ENCODE results near the gene LSP1. TPM values are rescaled to one million over a fixed set of nuclear protein-coding genes. Genes with fewer than 3 reads are reported as not detected.

The LSP1 gene
- total and polyA plus RNA-seq, 2 of the 8 experiments (the other 6 are each of a cell fraction or from before 2014, with no cell fraction given), result 0.03 TPM; not detected in 1

DNA sequence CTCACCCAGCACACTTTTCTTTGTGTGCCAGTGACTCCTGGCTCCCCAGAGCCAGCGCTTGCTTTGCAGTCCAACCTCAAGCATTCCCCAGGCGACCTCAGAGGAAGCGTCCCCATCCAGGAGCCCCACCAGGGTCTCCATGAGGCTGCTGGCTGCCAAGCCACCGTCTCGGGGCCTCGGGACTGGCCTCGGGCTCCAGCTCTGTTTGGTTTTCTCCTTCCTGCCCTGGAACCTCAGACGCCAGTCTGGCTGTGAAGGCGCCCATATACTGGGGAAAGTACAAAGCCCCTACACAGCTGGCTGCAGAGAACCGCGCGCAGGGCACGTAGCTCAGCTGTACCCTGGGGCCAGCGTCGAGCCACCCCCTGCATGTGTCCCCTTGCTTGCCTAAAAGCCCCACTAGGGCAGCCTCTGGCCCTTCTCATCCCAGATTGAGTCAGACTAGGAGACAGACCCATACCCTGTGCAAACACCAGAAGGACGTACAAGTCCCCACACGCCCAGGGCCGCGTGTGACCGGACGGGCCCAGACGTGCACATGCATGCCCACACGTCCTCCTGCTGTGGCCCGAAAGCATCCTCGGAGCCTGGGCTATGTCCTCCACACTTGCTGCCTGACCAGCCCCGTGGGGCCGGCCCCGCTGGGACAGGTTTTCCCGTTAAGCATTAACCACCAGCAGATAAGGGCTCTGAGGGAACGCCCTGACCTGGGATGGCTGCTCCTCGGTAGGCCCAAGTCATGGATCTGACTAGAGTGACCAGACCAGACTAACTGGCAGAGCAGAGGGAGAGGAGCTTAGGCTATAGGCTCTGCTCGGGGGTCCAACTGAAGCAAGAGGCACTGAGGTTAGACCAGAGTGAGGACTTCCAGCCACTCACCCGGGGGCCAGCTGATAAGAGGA is 22.3 kb upstream of the LSP1 start:
- H2AFZ ChIP-seq (ENCODE audit: low read length), result no peak overlapping the region
- H3K23me2 ChIP-seq (ENCODE audit: low read depth, low read length), result no peaks in the 10 kb centered on the region
- no peaks in the 10 kb centered on the region for H3K79me2 ChIP-seq (ENCODE audit: control insufficient read depth in 1 of 2, insufficient read depth in 2 of 2, low read length in 2 of 2)
- H3K36me3 ChIP-seq (ENCODE audit: control insufficient read depth in 2 of 4, insufficient read depth in 4 of 4, low read length in 3 of 4), result no peaks in the 10 kb centered on the region
- ChIA-PET POLR2A (ENCODE audit: partially characterized antibody) (no interaction called here), CTCF (ENCODE audit: partially characterized antibody) (interaction anchor here (0.7 to 15.8 kb wide), 13 partner anchors 15 to 336 kb away, joined by 3 to 439 read pairs (median 17); no protein-coding TSS in a partner anchor)
- no peak overlapping the region for H2BK20ac ChIP-seq (ENCODE audit: low read length)
- H2BK12ac ChIP-seq (ENCODE audit: low read depth, low read length), result peak overlapping the region; percentile 50; the same call in 1 of the 2 replicates
- H3K4ac ChIP-seq (replicated peaks; ENCODE audit: insufficient read length, low read depth, low read length), result no peak overlapping the region
- H2BK15ac ChIP-seq (ENCODE audit: low read length), result peak overlapping the region; percentile 46; the same call in 1 of the 2 replicates
- TF ChIP-seq TCF12 (IDR thresholded peaks at IDR 0.05; ENCODE audit: low read depth, low read length), result no peak
- no peak overlapping the region for H3K9ac ChIP-seq (replicated peaks in 1 of 4; ENCODE audit: extremely low read depth in 1 of 4, low read depth in 3 of 4, low read length in 3 of 4)
- H3K56ac ChIP-seq (replicated peaks; ENCODE audit: insufficient read length, low read depth, low read length), result no peak overlapping the region
- peak overlapping the region; percentile 16; the same call in 1 of the 2 replicates for H2BK5ac ChIP-seq (ENCODE audit: low read depth, low read length)
- no peak overlapping the region; the same call in 1 of the 2 replicates for H3K18ac ChIP-seq (ENCODE audit: extremely low read depth, low read length)
- H3K4me3 ChIP-seq (ENCODE audit: extremely low read depth in 1 of 4, insufficient read depth in 2 of 4, low read depth in 3 of 4, low read length in 4 of 4), result no peak overlapping the region
- no peak overlapping the region for H3K27ac ChIP-seq (ENCODE audit: low read depth, low read length)
- H4K8ac ChIP-seq (ENCODE audit: extremely low read depth, insufficient read depth, low read length), result peak overlapping the region; percentile 53; the same call in 1 of the 2 replicates
- H4K5ac ChIP-seq (ENCODE audit: insufficient read length, low read depth, low read length), result no peak overlapping the region
- no peak overlapping the region for H3K14ac ChIP-seq (ENCODE audit: insufficient read length)
- H3K27me3 ChIP-seq (replicated peaks in 1 of 4; ENCODE audit: control insufficient read depth in 3 of 4, extremely low read depth in 1 of 4, insufficient read depth in 3 of 4, low read length in 3 of 4), result peaks cover 0 to 6% (median 1%) of the 10 kb centered on the region in 4 experiments; a peak in 3 of 7 replicates
- H2BK120ac ChIP-seq (replicated peaks; ENCODE audit: low read depth, low read length), result no peak overlapping the region
- H3K4me1 ChIP-seq (replicated peaks in 1 of 4; ENCODE audit: control insufficient read depth in 3 of 4, insufficient read depth in 4 of 4, low read length in 3 of 4), result peaks cover 0 to 4% (median 2%) of the 10 kb centered on the region in 4 experiments; a peak in 4 of 7 replicates
- no peaks in the 10 kb centered on the region for H3K9me3 ChIP-seq (ENCODE audit: insufficient read depth in 2 of 2, low read depth in 1 of 2, low read length in 1 of 2)
- no peak overlapping the region for H3K23ac ChIP-seq (ENCODE audit: insufficient read length)
- DNase-seq (ENCODE audit: low read depth in 1 of 2, low spot score in 2 of 2) (no peak), FAIRE-seq (no peak)
- H3K4me2 ChIP-seq (ENCODE audit: insufficient read depth in 1 of 2, low read depth in 2 of 2, low read length in 2 of 2), result no peak overlapping the region
- WGBS, 2 experiments (ENCODE audit: extremely low coverage in 1 of 2, insufficient coverage in 1 of 2, insufficient read length in 1 of 2, insufficient replicate concordance in 2 of 2, low coverage in 1 of 2, low lambda C conversion rate in 2 of 2, missing lambda C conversion rate in 1 of 2), result 86% methylated on average over 21 of the region's 33 CpGs; no CpG with 5 or more reads in 1 of the 2 experiments
- H4K91ac ChIP-seq (replicated peaks; ENCODE audit: insufficient read length, low read length), result peak overlapping the region; percentile 5
- H4K20me1 ChIP-seq (replicated peaks in 1 of 2; ENCODE audit: control insufficient read depth in 1 of 2, insufficient read depth in 2 of 2, low read length in 2 of 2), result no peaks in the 10 kb centered on the region
- H2AK5ac ChIP-seq (ENCODE audit: low read depth, low read length), result no peak overlapping the region
- no peaks in the 10 kb centered on the region for H3K79me1 ChIP-seq (ENCODE audit: low read depth, low read length)

All from H1 (cell line).